ENCODE results near the gene N4BP2L1.

Gene N4BP2L1

DNA sequence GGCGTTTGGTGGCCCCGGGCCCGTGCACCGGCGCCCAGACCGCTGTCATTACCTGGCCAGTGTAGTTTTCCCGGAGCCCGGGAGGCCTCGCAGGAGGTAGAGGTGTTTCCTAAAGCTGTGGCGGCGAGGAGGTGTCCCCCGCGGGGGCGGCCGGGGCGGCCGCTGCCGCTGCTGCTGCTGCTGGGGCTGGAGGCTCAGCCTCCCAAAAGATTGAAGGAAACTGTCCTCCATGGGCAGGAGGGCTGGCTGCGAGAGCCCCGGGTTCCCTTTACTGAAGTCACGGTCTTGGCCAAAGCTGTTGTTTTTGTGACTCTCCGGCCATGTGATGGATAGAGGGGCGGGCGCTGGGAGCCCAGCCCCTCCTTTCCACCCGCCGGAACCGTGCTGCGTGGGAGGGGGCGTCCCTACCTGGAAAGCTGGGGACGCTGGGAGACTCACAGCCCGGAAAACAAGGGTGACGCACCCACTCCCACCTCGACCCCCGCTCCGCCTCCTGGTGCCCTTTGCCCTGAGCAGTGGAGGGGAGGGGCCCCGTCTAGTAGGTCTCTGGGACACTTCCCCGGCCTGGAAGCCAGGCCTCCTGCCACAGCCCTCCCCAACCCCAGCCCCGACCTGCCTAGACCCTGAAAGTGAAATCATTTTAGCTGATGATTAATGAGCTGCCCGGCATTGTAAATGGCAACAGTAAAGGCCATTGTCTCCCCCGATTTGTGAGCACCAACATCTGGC is at the start of gene N4BP2L1:
N4BP2L1 (minus strand) TSS at position 279 of the 729 bp plus-strand sequence; CDS start at position 231, 48 bp downstream.
- Mint-ChIP-seq H3K36me3 (peaks cover 31% of the 10 kb centered on the region), H3K4me3 (peak within 1 kb of the TSS; percentile 100), H3K27me3 (no peaks in the 10 kb centered on the region), H3K27ac (peak within 1 kb of the TSS; percentile 100), H3K4me1 (peaks cover 51% of the 10 kb centered on the region), H3K9me3 (no peaks in the 10 kb centered on the region)
- peak; percentile 86 for ATAC-seq

DNA sequence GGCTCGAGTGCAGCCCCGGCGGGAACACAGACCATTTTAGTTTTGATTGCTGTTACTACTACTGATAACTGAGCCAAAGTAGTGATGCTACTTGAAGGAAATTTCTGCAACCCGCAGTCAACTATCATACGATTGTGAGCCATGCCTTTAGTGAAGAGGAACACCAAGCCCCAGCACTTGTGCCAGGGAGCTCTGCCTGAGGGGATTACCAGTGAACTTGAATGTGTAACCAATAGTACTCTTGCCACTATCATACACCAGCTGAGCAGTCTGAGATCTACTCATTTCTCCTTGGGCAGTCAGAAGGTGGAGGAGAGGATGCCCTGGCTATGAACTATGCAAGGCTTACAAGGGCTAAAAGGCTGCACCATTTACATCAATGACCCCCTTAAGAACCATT is 49.0 kb upstream of the N4BP2L1 start:
- Mint-ChIP-seq H3K36me3 (peaks cover 19% of the 10 kb centered on the region), H3K4me3 (no peak overlapping the region), H3K27ac (no peak overlapping the region), H3K9me3 (no peaks in the 10 kb centered on the region), H3K4me1 (peaks cover 7% of the 10 kb centered on the region), H3K27me3 (no peaks in the 10 kb centered on the region)
- no peak for ATAC-seq

DNA sequence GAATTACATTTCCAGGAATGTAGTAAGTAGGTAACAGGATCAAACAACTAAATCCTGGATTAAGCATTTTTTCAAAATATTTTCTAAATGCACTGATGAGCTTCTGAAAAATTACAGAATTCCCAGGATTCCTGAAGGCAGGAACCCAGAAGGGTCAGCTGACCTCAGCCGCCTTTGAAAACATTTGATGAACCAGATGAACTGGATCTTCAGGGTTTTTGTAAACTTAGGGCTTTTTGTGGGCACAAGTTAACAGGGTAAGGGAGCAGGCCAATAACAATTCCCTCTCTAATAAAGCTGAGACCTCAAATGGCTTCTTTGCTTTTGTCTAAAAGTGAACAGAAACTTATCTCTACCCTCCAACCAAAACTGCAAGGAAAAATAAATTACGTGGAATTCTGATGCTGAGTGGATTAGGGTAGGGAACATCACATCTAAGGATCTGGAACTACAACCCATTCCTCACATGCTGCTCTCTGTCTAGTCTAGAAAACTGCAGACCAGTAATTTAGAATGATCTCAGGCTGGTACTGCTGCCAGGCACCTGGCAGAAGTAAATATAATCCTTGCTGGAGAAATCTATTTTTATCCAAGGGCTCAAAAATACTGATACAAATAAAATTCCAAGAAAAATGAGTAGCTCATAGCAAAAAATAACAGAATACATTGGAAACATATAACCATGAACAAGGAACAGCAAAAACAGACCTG is 48.2 kb upstream of the N4BP2L1 start:
- Mint-ChIP-seq H3K4me3 (no peak overlapping the region), H3K27me3 (no peaks in the 10 kb centered on the region)

DNA sequence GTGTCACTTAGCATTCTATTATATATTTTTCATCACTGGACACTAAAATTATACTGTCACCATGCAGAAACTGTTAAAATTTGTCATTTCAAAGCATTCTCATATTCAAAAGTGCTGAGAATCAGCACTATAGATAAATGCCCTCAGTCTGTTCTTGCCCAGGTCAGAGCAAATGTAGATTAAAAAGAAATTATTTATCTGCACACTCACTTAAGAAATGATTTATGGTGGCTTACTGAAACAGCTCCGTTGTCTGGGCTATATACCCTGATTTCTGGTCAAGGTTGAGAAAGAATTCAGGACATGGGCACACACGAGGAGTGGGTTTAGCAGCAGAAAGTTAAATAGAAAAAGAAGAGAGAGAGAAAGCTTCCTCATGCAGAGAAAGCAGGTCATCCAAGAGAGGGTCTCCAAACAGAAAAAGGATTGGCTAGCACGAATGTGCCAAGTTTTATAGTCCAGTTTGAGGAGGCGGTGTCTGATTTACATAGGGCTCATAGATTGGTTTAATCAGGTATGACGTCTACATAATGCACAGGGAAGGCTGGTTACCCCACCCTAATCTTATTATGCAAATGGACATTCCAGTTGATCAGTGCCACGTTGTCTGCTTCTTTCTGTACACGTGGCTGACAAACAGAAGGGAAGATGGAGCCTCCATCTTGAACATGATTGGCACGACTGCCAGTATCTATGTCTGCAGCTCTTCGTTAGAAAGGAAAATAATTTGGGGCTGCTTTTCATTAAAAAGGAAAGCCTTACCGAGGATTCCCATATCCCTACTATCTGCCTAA is 47.3 kb upstream of the N4BP2L1 start:
- Mint-ChIP-seq H3K36me3 (peaks cover 28% of the 10 kb centered on the region), H3K9me3 (no peaks in the 10 kb centered on the region), H3K27me3 (no peaks in the 10 kb centered on the region), H3K4me3 (no peak overlapping the region), H3K27ac (no peak overlapping the region), H3K4me1 (peaks cover 14% of the 10 kb centered on the region)
- no peak for ATAC-seq

More for the DNA sequence above, 48.2 kb upstream of the N4BP2L1 start:
- no peak for ATAC-seq
- Mint-ChIP-seq H3K4me1 (peaks cover 14% of the 10 kb centered on the region), H3K27ac (no peak overlapping the region), H3K36me3 (peaks cover 26% of the 10 kb centered on the region), H3K9me3 (no peaks in the 10 kb centered on the region)

DNA sequence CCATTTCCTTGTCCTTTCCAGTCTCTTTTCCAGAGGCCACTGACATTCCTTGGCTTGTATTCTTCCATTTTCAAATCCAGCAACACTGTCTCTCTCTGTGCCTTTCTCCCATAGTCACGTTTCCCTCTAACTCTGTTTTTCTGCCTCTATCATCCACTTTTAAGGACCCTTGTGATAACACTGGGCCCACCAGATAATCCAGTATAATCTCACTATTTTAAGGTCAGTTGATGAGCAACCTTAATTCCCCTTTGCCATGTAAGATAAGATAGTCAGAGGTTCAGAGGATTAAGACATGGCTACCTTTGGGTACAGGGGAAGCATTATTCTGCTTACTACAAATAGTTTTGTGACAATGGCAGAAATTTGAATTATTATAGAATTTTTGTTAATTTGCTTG is 45.7 kb upstream of the N4BP2L1 start:
- Mint-ChIP-seq H3K9me3 (no peaks in the 10 kb centered on the region), H3K27me3 (no peaks in the 10 kb centered on the region), H3K36me3 (peaks cover 19% of the 10 kb centered on the region), H3K4me3 (no peak overlapping the region), H3K27ac (no peak overlapping the region), H3K4me1 (peaks cover 14% of the 10 kb centered on the region)
- ATAC-seq: no peak

DNA sequence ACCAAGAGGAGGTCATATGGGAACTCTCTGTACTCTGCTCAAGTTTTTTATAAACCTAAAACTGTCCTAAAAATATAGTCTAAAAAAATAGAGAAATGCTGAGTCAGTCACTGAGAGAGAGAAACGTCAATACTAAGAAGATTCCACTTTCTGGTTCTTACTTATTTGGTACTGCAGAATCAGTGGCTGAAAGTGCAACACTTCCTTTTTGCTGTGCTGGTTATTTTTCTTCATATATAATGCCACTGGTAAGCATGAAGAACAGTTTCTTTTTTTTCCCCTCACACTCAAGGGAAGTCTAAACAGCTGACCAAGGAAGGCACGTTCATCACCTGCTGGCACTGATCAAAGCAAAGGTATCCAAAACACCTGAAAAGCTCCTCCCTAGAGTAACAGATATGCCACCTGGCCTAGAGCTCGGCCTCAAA is 44.3 kb upstream of the N4BP2L1 start:
- no peaks in the 10 kb centered on the region for H3K9me3 Mint-ChIP-seq
- H3K4me3 Mint-ChIP-seq: no peak overlapping the region
- H3K4me1 Mint-ChIP-seq: peaks cover 14% of the 10 kb centered on the region
- no peak overlapping the region for H3K27ac Mint-ChIP-seq
- peak; percentile 48 for ATAC-seq
- no peaks in the 10 kb centered on the region for H3K27me3 Mint-ChIP-seq
- peaks cover 11% of the 10 kb centered on the region for H3K36me3 Mint-ChIP-seq

DNA sequence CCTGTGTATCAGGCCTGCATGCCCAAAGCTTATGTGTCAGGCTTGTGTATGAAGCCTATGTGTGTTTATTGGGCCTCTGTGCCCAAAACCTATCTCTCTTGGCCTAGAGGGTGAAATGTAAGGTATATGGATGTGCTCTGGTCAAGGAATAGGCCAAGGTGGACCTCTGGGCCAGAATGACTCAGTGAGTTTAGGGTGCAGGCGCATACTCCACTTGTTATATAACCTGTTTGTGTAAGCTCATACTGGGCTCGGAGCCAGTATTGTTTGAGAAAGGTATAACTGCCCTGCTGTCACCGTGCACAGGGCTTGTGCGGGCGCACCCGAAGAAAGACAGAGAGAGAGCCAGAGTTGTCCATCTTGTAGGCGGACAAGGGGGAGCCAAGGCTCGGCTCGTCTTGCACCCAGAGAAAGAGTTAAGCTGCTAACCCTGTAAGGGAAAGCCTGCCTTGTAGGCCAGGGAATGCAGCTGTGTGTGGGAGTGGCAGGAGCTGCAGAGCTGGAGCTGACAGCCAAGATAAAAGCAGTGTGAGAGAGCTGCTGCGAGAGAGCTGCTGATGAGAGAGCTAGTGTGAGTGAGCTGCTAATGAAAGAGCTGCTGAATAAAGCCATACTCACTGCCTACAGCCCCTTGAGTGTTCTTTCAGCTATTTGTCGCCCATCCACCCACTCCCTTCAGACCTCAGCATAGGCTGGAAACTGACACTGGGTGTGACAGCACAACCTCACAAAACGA is 43.4 kb upstream of the N4BP2L1 start:
- peaks cover 14% of the 10 kb centered on the region for H3K4me1 Mint-ChIP-seq
- no peak overlapping the region for H3K4me3 Mint-ChIP-seq
- H3K36me3 Mint-ChIP-seq: peaks cover 11% of the 10 kb centered on the region
- H3K27ac Mint-ChIP-seq: no peak overlapping the region
- no peak for ATAC-seq
- no peaks in the 10 kb centered on the region for H3K27me3 Mint-ChIP-seq
- H3K9me3 Mint-ChIP-seq: no peaks in the 10 kb centered on the region

DNA sequence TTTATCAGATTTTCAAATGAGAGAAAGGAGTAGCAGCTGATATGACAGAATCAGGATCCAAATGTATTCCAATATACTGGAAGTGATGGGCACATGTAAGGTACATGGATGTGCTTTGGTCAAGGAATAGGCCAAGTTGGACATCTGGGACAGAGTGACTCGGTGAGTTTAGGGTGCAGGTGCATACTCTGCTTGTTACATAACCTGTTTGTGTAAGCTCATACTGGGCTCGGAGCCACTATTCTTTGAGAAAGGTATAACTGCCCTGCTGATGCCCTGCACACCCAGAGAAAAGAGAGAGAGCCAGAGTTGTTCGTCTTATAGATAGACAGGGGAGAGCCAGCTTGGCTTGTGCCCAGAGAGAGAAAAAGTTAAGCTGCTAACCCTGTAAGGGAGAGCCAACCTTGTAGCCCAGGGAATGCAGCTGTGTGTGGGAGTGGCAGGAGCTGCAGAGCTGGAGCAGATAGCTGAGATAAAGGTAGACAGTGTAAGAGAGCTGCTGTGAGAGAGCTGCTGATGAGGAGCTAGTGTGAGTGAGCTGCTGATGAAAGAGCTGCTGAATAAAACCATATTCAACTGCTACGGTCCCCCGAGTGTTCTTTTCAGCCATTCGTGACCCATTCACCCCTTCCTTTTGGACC is 40.7 kb upstream of the N4BP2L1 start:
- Mint-ChIP-seq H3K27ac (no peak overlapping the region), H3K4me3 (no peak overlapping the region), H3K27me3 (no peaks in the 10 kb centered on the region), H3K9me3 (no peaks in the 10 kb centered on the region), H3K4me1 (peaks cover 14% of the 10 kb centered on the region), H3K36me3 (peaks cover 16% of the 10 kb centered on the region)
- no peak for ATAC-seq

DNA sequence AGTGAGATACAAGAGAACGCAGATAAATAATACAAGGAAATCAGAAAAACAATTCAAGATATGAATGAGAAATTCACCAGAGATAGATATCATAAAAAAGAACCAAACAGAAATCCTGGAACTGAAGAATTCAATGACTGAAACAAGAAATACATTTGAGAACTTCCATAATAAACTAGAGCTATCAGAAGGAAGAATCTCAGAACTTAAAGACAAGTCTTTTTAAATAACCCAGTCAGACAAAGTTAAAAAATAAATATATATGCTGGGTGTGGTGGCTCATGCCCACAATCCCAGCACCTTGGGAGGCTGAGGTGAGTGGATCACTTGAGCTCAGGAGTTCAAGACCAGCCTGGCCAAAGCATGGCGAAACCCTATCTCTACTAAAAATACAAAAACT is 28.7 kb upstream of the N4BP2L1 start:
- Mint-ChIP-seq H3K36me3 (peaks cover 86% of the 10 kb centered on the region), H3K4me1 (no peaks in the 10 kb centered on the region), H3K4me3 (no peak overlapping the region), H3K9me3 (peaks cover 26% of the 10 kb centered on the region), H3K27ac (no peak overlapping the region), H3K27me3 (no peaks in the 10 kb centered on the region)
- no peak for ATAC-seq

DNA sequence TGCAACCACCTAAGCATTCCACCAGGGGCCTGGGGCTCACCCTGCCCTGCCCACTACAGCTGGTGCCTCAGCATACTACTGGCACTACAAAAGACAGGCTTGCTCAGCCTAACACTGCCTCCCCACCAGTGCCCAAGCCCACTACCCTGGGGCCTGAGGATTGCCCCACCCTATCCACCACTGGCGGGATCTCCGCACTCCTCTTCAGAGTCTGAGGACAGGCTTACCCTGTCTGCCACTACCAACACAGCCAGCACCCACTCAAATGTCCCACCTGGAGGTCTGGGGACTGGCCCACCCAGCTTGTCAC is 27.6 kb upstream of the N4BP2L1 start:
- Mint-ChIP-seq H3K27ac (no peak overlapping the region), H3K4me1 (no peaks in the 10 kb centered on the region), H3K9me3 (peaks cover 32% of the 10 kb centered on the region), H3K36me3 (peaks cover 85% of the 10 kb centered on the region), H3K4me3 (no peak overlapping the region), H3K27me3 (no peaks in the 10 kb centered on the region)
- no peak for ATAC-seq

DNA sequence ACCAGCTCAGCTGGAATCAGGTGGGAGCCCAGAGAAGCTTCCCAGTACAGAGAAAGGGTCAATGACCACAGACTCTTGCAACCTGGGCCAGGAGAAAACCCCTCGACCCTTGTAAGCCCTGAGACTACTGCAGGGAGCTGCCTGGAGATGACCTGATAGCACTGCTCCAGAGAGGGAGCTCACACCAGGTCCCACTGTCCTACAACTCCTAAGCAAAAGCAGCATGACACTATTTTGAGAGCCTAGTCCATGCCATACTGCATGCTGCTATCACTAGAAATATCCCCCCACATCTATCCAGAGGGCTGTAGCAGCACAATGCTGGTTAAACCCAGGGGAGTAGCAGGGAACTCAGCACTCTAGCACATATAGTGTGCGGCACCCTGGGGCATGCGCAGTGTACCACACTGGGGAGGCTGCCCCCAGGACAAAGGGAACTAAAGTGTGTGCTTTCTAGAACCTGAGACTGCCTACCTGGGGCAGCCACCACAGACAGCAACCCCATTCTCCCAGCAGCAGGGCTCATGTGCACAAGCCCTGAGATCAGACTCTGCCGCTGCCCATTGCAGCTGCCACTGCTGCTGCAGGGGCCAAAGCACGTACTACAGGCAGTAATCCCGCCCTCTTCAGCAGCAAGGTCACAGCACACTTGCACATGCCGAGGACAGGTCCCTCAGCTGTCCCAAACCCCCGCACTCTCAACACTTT is 27.1 kb upstream of the N4BP2L1 start:
- Mint-ChIP-seq H3K36me3 (peaks cover 81% of the 10 kb centered on the region), H3K4me1 (no peaks in the 10 kb centered on the region), H3K4me3 (no peak overlapping the region), H3K27ac (no peak overlapping the region), H3K9me3 (peaks cover 30% of the 10 kb centered on the region), H3K27me3 (no peaks in the 10 kb centered on the region)
- no peak for ATAC-seq

DNA sequence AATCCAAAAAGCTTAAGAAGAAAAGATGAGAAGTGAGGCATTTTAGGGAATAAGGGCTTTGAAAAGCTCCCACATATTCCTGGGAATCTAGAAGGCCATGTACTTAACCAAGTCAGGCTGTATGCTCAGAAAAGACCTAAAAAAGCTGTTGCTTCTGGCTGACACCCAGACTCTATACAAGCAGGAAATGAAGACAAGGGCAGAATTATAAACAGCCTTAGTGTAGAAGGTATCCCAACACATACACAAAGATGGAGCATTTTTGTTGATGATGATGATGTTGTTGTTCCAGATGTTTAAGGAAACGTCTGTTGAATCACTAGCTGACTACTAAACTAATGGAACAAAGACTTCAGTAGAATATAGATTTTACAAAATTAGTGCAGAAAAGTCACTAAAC is 26.1 kb upstream of the N4BP2L1 start:
- H3K27me3 Mint-ChIP-seq: no peaks in the 10 kb centered on the region
- ATAC-seq: no peak

DNA sequence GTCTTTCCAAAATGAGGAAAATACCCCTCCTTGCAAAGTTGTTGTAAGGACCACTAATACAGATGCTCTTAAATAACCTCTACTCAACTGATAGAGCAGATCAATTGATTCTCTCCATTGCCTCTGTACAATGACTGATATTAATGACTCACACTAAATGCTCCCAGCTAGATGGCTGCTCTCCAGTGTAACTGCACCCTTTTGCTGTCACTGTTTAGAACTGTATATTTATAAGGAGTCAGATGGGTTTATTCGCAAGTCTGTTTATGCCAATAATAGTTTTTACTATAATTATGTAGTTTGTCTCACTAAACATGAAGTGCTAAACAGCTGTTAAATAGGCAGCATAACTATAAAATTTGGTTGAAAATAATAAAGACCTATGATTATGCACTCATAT is 21.0 kb upstream of the N4BP2L1 start:
- Mint-ChIP-seq H3K36me3 (peaks cover 24% of the 10 kb centered on the region), H3K27me3 (no peaks in the 10 kb centered on the region), H3K4me3 (no peak overlapping the region), H3K9me3 (peaks cover 6% of the 10 kb centered on the region), H3K27ac (no peak overlapping the region), H3K4me1 (peaks cover 8% of the 10 kb centered on the region)
- no peak for ATAC-seq

More for the DNA sequence above, 26.1 kb upstream of the N4BP2L1 start:
- peaks cover 70% of the 10 kb centered on the region for H3K36me3 Mint-ChIP-seq
- no peak overlapping the region for H3K27ac Mint-ChIP-seq
- H3K9me3 Mint-ChIP-seq: peaks cover 20% of the 10 kb centered on the region
- no peaks in the 10 kb centered on the region for H3K4me1 Mint-ChIP-seq
- H3K4me3 Mint-ChIP-seq: no peak overlapping the region
